Osteocyte (in vitro differentiated cells): ENCODE data around the gene KASH5. TPM values are rescaled to one million over a fixed set of nuclear protein-coding genes. Genes with fewer than 3 reads are reported as not detected.

Experiments
- DNase-seq: peaks from one replicate; pipeline ENCODE4 v3.0.0; 2021; ENCODE audit warnings: mixed read lengths; ENCODE audit not compliant: unreplicated experiment; ENCODE audit errors: extremely low spot score
- H3K27ac Mint-ChIP-seq: one replicate; pipeline ENCODE4 v1.8.0; 2021; ENCODE audit warnings: mild to moderate bottlenecking, mixed read lengths; ENCODE audit not compliant: unreplicated experiment
- H3K27me3 Mint-ChIP-seq: one replicate; pipeline ENCODE4 v1.8.0; 2021; ENCODE audit warnings: mixed read lengths; ENCODE audit not compliant: unreplicated experiment
- H3K36me3 Mint-ChIP-seq: one replicate; pipeline ENCODE4 v1.8.0; 2021; ENCODE audit warnings: mixed read lengths; ENCODE audit not compliant: unreplicated experiment
- H3K4me1 Mint-ChIP-seq: one replicate; pipeline ENCODE4 v1.8.0; 2021; ENCODE audit warnings: mixed read lengths; ENCODE audit not compliant: unreplicated experiment
- H3K4me3 Mint-ChIP-seq: one replicate; pipeline ENCODE4 v1.8.0; 2021; ENCODE audit warnings: mild to moderate bottlenecking, moderate library complexity, mixed read lengths; ENCODE audit not compliant: unreplicated experiment
- H3K9me3 Mint-ChIP-seq: one replicate; pipeline ENCODE4 v1.8.0; 2021; ENCODE audit warnings: mixed read lengths; ENCODE audit not compliant: unreplicated experiment
- total RNA-seq: library from RNA; stranded (reverse); gene quantifications from 2 replicates; pipeline ENCODE4 v1.2.1, GENCODE V29; 2021
- TF ChIP-seq, protein P1 (sequence below): fragments of 200-600 bp; sonication (generic); IDR thresholded peaks from 2 replicates; pipeline ENCODE4 v1.5.0; 2021; ENCODE audit warnings: antibody characterized with exemption, mild to moderate bottlenecking, moderate library complexity

Gene KASH5
- total RNA-seq, 1 donor from 2014 or later = not detected

DNA sequence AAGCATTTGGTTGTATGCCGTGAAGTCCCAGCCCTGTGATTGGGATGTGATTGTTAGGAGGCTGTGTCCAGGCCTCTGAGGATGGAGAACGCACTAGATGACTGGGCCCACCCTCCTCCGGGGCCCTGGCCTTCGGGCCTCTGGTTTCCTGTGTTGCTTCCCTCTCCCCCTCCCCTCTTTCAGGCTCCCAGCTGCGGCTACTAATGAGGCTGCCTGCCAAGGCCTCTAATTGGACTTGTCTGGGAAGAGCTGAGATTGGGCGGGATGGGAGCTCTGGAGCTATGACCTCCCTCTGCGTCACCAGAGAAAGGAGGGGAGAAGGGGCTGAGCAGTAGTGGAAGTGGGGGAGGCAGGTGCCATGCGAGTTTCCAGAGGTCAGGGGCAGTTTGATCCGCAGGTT lies 25.3 kb downstream of the KASH5 start:
- no peak for DNase-seq
- no peaks in the 10 kb centered on the region for H3K36me3 Mint-ChIP-seq
- no peak overlapping the region for H3K4me3 Mint-ChIP-seq
- H3K27me3 Mint-ChIP-seq = peaks cover 28% of the 10 kb centered on the region
- TF ChIP-seq, protein P1, sequence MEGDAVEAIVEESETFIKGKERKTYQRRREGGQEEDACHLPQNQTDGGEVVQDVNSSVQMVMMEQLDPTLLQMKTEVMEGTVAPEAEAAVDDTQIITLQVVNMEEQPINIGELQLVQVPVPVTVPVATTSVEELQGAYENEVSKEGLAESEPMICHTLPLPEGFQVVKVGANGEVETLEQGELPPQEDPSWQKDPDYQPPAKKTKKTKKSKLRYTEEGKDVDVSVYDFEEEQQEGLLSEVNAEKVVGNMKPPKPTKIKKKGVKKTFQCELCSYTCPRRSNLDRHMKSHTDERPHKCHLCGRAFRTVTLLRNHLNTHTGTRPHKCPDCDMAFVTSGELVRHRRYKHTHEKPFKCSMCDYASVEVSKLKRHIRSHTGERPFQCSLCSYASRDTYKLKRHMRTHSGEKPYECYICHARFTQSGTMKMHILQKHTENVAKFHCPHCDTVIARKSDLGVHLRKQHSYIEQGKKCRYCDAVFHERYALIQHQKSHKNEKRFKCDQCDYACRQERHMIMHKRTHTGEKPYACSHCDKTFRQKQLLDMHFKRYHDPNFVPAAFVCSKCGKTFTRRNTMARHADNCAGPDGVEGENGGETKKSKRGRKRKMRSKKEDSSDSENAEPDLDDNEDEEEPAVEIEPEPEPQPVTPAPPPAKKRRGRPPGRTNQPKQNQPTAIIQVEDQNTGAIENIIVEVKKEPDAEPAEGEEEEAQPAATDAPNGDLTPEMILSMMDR = no peak
- no peak overlapping the region for H3K27ac Mint-ChIP-seq
- no peaks in the 10 kb centered on the region for H3K9me3 Mint-ChIP-seq
- H3K4me1 Mint-ChIP-seq = no peaks in the 10 kb centered on the region

DNA sequence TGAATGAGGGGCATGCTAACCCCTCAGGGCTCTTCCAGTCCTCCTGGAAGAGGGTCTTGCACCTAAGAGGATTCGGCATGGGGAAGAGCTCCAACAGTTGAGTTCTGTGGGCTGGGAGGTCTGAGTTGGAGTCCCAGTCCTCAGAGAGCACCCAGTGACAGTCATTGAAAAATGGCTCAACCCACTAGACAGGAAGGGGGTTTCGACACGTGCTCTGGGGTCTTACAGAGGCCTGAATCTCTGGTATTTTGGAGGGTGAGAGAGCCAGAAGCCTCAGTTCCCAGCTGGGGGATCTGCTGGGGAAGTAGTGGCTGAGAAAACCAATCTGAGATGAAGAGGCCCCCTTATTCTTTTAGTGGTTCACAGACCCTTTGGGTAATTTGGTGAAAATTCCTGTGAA lies 26.2 kb downstream of the KASH5 start:
- H3K27me3 Mint-ChIP-seq = peaks cover 32% of the 10 kb centered on the region
- H3K36me3 Mint-ChIP-seq = no peaks in the 10 kb centered on the region
- no peak for DNase-seq
- no peak overlapping the region for H3K27ac Mint-ChIP-seq
- no peaks in the 10 kb centered on the region for H3K4me1 Mint-ChIP-seq
- H3K9me3 Mint-ChIP-seq = no peaks in the 10 kb centered on the region
- no peak overlapping the region for H3K4me3 Mint-ChIP-seq
- TF ChIP-seq, protein P1 = no peak

DNA sequence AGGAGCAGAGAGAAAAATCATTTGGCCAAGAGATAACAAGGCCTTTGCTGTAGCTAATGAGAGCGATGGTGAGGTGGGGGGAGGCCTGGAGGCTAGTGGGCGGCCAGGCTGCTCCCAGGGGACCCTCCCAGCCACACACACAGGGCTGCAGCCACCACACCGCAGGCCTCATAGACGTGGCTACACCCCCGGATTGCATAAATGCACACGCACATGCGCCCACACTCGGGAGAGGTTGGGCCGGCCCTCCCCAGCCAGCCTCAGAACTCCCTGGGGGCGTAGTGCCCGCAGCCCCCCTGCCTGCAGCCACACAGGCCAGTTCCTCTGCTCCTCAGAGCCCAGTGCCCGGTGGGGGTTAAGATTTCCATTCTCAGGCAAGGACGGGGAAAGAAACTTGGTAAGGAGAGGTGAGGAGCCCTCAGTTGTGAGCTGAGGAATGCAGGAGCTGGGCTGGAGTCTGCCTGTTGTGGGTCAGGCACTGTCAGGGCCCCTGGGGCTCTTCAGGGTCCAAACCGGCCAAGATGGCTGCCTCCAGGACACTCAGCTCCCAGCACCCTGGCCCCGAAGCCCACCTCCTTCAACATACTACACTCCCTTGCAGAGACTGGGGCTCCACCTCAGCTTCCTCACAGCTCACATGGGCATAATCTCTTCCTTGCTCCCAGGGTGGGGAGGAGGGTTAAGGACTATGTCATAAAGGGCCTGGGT lies 27.2 kb downstream of the KASH5 start:
- Mint-ChIP-seq H3K27ac (no peak overlapping the region), H3K36me3 (no peaks in the 10 kb centered on the region), H3K27me3 (peaks cover 38% of the 10 kb centered on the region), H3K9me3 (no peaks in the 10 kb centered on the region), H3K4me1 (no peaks in the 10 kb centered on the region), H3K4me3 (no peak overlapping the region)
- TF ChIP-seq, protein P1 = no peak
- DNase-seq = no peak

DNA sequence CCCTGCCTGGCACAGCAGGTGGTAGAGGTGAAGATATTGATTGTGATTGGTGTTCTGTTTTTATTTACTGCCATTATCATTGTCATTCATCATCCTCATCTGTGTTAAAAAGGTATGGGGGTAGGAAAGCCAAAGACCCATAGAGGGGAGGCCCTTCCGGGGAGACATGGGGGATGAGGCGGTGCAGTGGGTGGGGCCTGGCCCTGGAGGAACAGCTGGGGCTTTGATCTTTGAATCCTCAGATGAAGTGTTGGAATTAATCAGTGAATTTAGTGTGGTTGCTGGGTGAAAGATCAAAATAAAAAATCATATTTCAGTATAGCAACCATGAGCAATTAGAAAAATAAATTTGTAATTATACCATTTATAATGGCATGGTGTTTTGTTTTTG lies 27.8 kb downstream of the KASH5 start:
- Mint-ChIP-seq H3K27me3 (peaks cover 44% of the 10 kb centered on the region), H3K36me3 (no peaks in the 10 kb centered on the region), H3K4me3 (no peak overlapping the region), H3K4me1 (peaks cover 1% of the 10 kb centered on the region), H3K9me3 (no peaks in the 10 kb centered on the region), H3K27ac (no peak overlapping the region)
- TF ChIP-seq, protein P1 = no peak
- DNase-seq = no peak

DNA sequence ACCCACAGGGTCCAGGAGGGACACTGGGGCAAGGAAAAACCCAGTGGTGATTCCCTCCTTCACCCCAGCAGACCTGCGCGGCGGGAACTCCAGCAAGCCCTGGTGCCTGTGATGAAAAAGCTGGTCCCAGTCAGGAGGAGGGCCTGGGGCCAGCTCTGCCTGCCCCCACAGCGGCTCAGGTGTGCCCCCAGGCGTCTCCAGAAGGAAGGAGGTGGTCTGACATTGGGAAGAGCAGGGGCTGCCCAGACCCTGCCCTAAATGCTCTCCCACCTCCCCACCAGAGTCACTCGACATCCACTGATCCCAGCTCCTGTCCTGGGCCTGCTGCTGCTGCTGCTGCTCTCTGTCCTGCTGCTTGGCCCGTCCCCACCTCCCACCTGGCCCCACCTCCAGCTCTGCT lies 29.0 kb downstream of the KASH5 start:
- peaks cover 11% of the 10 kb centered on the region for H3K4me1 Mint-ChIP-seq
- TF ChIP-seq, protein P1 = no peak
- peaks cover 55% of the 10 kb centered on the region for H3K27me3 Mint-ChIP-seq
- DNase-seq = no peak
- H3K4me3 Mint-ChIP-seq = no peak overlapping the region
- no peak overlapping the region for H3K27ac Mint-ChIP-seq
- H3K9me3 Mint-ChIP-seq = no peaks in the 10 kb centered on the region
- H3K36me3 Mint-ChIP-seq = no peaks in the 10 kb centered on the region
